Hematopoietic multipotent progenitor cell (in vitro differentiated cells): ENCODE measurements around the gene EPHA4. TPM values are rescaled to one million over a fixed set of nuclear protein-coding genes. Genes with fewer than 3 reads are reported as not detected.

Experiments used
- DNase-seq, 3 donors: peaks; one replicate each; pipeline ENCODE4 v3.0.0-alpha.2; 2011 to 2015; ENCODE audit warnings: low read depth in 2 of 3, low spot score in 2 of 3
- total RNA-seq: library from RNA; depleted of rRNA; stranded (reverse); fragments of >200 nt; gene quantifications from one replicate; pipeline ENCODE4 v1.2.3, GENCODE V29; 2012

EPHA4 gene
- total RNA-seq, 1 donor, result 0.27 TPM

GRCh38 chr2:221546505-221547225, 25.4 kb downstream of the EPHA4 start:
- DNase-seq, result no peak

GRCh38 chr2:221541131-221541735, 30.9 kb downstream of the EPHA4 start:
- no peak for DNase-seq

GRCh38 chr2:221539246-221539645, 32.9 kb downstream of the EPHA4 start:
- no peak for DNase-seq

- DNase-seq, result no peak
Observed at GRCh38 chr2:221535824-221536223, 36.3 kb downstream of the EPHA4 start.

GRCh38 chr2:221533299-221533698, 38.8 kb downstream of the EPHA4 start:
- DNase-seq, result no peak

GRCh38 chr2:221532641-221533040, 39.5 kb downstream of the EPHA4 start:
- DNase-seq, result no peak

DNA sequence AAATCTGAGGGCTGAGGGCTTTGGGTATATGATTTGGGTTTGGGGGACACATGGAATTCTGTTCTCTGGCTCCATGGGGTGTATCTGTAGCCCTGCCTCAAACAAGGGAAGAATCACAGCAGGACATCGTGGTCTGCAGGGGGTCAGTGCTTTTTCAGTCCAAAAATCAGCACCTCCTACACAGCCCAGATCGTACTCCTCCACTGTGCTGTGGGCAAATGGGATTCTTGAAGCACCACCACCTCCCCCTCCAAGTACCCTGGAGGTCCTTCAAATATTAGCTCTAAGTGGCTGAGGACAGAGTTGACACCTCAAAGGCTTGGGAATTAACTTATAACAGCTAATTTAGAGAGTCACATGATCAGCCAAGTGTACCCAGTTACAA, 41.5 kb downstream of the EPHA4 start:
- no peak for DNase-seq

GRCh38 chr2:221529943-221530652, 42.0 kb downstream of the EPHA4 start:
- DNase-seq, result no peak

- no peak for DNase-seq
Observed at GRCh38 chr2:221529177-221529942, 42.7 kb downstream of the EPHA4 start.

GRCh38 chr2:221527776-221528309, 44.3 kb downstream of the EPHA4 start:
- DNase-seq, result no peak

DNA sequence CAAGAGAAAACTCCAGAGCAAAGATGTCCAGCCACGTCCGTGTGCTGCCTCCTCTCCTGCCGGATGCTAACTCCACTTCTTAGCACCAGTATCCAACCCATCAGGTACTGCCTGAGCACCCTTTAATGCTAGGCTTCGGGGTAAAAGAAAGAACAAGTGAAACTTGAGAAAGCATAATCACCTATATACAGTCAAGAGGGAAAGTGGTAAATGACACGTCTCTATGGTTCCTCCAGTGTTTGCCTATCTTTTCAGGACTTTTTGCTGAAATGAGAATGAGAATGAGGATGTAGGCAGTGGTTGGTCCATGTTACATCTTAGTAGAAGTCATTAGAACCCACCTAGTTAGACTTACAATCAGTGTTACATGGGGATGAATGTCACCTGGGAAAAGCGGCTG, 47.9 kb downstream of the EPHA4 start:
- no peak for DNase-seq

DNA sequence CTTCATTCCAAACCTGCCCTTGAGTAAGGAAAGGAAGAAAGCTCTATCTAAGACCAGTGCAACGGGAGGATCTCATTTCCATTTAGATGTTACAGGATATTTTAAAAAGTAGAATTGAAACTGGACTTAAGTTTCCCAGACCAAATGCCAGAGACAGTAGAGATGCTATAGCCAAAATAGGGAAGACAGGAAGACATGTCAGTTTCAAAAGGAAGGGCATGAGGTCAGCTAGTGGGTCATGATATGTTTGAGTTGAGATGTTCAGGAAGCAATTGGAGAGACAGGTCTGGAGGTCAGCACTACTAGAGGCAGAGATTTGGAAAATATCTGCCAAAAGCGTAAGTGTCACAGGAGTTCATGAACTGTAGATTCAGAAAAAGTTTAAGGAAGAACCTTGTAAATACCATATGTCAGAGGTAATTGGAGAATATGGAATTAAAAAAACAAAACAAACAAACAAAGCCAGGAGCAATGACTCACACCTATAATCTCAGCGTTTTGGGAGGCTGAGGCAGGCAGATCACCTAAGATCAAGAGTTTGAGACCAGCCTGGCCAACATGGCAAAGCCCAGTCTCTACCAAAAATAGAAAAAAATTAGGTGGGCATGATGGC, 50.8 kb downstream of the EPHA4 start:
- DNase-seq, result no peak

DNA sequence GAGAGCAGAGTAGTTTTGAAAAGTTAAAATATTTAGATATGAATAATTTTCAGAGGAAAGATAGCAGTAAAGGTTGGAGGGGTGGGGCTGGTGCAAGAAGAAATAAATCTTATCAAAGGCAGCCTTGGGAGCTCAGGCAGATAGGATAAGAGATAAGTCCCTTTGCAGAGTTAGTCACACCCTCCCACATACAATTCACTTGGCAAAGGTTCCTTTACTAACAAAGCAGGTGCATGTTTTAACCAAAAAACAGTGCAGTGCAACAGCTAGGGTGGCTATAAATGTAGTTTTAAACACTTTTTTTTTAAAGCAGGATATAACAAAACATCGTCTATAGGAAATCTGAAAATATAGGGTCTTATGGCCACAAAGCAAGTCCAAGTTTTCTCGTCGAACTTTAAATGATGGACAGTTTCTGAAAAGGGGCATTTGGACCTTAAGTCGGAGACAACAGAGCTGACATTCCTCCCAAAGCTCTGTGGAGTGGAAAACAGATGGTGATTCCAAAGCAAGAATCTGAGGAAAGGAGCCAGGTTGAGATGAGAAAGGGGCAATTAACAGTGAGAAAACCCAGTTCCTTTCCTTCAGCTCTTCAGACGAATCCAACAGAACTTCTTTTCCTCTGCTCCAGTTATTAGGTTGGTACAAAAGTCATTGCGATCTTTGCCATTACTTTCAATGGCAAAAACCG, 53.0 kb downstream of the EPHA4 start:
- DNase-seq, result no peak

GRCh38 chr2:221518201-221518934, 53.7 kb downstream of the EPHA4 start:
- peak in 1 of 3 donors; percentile 45 for DNase-seq

DNA sequence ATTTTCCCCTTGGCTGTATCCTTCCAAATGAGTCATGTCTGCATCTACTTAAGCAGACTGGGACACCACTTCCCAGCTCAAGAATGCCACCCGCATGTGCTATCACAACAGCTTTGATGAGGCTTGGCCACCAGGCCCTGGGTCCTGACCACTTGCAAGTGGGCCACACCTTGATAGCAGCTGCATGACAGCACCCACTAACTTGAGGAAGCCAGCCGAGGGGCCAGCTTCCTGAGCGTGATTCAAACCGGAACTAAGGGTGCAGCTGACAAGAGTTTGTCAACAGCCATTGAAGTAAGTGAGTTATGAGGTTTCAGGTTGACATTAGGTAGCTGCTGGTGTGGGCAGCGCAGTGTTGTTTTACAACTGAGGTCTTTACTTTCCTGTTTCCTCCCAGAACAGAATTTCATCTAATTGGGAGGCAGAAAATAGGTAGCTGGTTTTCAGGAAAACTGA, 54.4 kb downstream of the EPHA4 start:
- DNase-seq, result peak; percentile 54 to 55 (median 54)

- no peak for DNase-seq
Observed at GRCh38 chr2:221517146-221517695, 54.9 kb downstream of the EPHA4 start.

GRCh38 chr2:221515864-221516263, 56.2 kb downstream of the EPHA4 start:
- no peak for DNase-seq

- no peak for DNase-seq
Observed at GRCh38 chr2:221514305-221515040, 57.6 kb downstream of the EPHA4 start.
